Glomerular visceral epithelial cell (primary cell): ENCODE measurements around the gene COL23A1.

ENCODE experiments used
- DNase-seq: peaks from one replicate; pipeline ENCODE4 v3.0.0-alpha.2; 2016; ENCODE audit errors: extremely low spot score

Gene COL23A1

DNA sequence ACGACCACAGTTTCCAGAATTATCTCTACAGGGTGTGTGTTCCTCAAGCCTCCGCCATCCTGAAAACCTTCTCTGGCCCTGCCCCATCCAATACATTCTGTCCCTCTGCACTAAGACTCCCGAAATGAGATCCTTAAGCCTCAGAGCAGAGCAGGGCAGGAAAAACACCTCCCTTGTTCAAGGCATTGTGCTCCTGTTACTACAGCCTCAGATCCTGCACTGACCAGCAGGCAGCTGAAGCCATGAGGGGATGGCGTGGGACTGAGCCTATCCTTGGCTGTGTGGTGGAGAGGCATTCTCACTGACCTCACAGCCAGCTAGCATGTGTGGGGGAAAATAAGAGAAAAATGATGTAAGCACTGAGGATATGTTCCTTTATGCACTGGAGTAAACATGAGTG is 250.9 kb downstream of the COL23A1 start:
- no peak for DNase-seq

DNA sequence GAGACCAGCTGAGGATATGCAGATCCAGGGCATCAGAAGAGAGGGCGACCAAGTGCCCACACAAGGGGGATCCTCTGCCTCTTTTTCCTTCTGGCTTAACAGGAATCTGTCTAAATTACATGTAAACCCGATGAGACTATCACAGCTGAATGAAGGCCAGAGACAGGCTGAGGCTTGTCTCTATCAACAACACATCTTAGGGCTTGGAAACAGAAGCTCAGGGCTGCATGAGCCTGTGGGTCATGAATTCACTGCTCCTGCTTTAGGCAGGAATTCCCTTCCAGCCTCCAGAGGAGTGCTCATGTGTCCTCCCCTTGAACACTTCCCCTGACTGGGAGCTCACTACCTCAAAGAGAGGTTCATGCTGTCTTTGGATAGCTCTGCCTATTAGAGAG is 251.4 kb downstream of the COL23A1 start:
- DNase-seq: no peak

DNA sequence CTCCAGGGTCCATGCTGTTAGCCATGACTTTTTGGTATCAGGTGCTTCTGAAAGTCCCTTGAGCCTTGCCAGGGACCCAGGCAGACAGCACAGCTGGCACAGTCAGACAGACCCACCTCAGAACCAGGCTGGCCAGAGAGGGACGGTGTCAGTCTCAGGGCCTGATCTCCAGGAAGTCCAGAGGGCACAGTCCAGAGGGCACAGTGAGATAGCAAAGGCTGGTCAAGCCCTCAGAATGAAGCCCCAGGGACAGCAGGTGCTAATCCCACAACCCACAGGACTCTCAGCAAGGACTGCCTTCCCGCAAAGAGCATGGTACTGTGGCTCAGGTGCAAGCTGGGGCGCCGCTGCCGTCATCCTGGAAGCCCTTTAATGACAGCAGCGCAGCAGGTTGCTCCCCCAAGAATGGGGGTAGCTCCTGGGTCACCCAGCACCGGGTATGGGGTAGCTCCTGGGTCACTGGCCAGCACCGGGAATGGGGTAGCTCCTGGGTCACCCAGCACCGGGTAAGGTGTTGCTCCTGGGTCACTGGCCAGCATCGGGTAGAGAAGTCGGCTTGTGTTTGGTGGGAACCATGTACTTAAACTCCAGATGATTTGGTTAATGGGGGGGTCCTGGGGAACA is 252.0 kb downstream of the COL23A1 start:
- DNase-seq: no peak

DNA sequence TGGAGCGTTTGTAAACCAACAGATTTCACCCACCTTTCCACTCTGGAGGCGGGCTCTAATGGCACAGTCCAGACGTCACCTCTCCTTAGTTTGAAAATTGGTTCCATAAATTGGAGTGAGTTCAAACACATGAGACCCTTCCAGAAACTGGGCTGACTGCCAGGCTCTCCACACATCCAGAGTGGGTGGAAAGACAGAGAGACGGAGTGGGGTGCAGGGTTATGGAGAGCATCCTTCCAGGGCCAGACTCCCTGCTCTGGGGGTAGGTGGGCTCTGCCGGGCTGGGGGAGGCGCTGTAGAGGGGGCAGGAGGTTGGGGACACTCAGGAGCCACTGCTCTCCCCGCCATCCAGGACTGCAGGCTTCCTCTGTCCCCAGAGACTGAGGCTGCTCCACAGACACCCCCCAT is 252.9 kb downstream of the COL23A1 start:
- DNase-seq: no peak

DNA sequence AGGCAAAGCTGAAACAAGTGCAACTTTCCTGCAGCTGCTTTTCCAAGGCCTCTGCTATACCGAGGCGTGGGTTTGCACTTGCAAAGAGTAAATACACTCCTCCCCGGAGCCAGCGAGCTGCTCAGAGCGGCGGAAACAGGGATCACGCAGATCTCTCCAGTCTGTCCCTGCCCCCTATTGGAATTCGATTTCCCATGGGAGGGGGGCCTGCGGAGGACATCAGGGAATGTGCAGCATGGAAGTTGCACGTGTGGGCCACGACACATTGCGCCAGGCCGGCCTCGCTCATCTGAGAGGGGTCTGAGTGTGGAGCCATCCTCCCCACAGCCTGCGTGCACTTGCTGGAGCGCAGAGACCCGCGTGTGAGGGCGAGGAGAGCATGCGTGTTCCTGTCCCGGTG is 253.3 kb downstream of the COL23A1 start:
- DNase-seq: no peak

DNA sequence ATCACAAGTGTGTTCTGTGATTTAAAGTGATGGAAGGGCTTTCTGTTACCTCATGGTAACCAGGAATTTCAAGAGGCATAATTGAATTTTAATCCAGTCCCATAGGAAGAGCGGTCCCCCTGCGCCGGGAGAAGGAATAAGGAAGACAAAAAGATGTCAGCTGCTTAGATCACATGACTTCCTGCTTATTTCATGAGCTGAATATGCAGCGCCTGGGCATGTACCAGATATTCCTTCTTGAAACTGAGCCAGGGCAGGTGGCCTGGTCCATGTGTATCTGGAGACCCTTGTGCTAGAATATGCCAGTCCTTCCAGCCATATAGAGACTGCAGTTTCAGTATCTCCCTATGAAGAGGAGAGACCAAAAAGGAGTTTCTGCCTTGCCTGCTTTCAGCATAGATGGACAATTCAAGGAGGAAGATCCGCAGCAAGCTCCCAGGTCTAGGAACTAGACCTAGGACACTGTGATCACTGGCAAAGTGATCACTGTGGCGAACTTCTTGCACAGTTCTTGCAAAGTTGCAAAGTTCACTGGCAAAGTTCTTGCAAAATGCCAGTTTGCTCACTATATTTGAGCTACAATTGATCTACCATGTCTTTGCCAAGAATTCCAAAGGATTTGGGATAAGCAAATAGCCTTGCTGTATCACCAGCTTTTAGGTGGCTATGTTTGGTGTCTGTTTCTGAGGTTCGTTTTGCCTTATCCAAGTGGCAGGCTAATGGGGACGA is 254.7 kb downstream of the COL23A1 start:
- DNase-seq: no peak

DNA sequence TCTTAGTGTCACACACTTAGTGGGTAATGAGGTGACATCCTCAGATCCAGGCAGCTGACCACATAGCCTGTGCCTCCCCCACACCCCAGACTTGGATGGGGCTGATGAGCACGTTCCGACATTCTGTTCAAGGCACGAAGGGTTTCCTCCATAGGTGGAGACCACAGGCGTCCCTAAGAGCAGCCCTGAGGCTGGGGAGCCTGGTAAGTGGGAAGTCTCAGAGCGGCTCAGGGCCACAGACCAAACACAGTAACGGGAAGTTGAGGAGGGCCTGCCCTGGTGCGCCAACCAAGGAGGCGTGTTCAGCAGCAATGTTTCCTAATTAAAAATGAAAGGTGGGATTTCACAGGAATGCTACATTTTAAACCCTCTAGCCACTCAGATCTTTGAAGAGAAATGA is 255.3 kb downstream of the COL23A1 start:
- no peak for DNase-seq

DNA sequence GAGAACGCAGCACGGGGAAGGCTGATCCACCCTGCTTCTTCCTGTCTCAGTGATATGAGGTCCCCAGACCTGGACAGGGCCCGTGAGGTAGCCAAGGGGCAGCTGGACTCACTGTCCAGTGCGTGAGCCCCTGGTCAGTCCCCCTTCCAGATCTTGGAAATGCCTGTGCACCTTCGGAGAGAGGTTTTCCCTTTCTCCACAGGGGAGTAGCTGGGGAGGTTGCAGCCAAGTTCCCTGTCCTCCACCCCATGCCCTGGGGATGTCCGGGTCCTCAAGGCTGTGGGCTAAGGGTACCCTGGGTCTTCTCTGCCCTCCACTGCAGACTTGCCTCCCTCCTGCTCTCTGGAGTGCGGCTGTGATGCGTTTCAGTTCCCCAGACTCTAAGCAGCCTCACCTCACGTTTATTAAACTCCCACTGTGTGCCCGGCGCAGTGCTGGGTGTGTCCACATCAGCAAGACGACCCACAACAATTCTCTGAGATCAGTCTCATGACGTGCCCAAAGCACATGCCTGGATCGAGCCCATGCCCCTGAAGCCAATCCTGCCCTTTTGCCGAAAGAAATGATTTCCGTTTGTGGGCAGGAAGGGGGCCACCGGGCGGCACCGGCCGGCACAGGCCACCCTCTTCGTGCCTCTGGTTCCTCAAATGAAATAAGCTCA is 256.2 kb downstream of the COL23A1 start:
- no peak for DNase-seq

DNA sequence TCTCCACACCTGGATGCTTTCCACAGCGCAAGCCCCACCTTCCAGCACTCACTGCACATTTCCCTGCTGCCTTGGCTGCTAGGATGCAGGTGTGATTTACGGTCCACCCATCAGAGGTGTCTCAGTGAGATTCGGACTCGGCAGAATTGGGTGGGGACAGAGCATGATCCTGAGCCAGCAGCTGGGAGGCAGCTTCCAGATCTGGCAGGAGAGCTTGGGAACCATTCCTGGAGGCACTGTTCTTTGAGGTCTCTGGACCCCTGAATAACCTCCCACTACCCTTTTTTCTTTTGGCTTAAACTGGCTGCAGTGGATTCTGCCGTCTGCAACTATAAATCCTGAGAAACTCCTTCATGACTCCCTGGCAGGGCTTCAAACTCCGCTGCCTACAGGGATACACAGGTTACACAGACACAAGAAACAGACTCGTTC is 258.0 kb downstream of the COL23A1 start:
- DNase-seq: no peak

DNA sequence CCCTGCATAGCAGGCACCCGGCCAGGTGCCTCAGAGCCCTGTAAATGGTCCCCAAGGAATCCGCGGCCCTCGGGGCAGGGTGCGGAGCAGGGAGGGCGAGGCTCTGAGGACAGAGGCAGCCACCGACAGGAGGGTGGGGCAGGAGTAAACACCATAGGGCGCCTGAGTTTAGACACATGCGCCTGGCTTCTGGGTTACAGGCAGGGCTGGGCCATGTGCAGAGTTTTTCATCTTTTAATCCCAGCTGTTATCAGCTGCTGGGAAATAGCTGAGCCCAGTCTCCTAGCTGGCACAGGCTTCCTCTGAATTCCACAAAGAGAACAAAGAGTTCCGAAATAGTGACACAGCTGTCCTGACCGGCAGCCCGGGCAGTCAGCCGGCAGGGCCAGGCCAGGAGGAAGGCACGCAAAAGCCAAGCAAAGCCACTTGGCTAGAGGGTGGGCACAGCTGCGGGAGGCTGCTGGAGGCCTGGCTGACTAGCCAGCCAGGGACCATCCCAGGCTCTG is 258.6 kb downstream of the COL23A1 start:
- DNase-seq: no peak

DNA sequence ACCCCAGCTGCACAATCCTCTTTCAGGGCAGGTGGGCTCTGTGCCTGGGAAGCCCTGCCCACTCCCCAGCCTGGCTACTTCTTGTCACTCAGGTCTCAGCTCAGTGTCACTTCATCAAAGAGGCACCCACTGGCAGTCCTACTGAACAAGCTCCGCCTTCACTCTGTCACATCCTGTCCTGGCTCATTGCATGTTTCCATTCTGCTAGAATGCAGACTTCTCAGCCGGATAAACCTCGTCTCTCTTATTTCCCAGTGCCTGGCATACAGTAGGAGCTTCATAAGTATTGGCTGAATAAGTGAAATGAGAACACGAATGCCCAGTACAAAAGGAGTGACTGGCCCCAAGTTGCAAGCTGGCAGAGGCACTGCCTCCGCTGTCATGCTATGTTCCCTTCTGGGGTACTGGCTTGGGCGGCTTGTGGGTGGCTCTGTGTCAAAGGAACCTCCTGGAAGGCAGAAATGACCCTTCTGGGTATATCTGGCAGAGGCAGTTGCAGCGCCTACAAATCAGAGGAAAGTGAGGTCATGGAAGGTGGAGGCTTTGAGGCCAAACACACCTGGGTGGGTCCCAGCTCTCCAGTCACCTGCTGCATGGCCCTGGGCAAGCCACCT is 259.3 kb downstream of the COL23A1 start:
- DNase-seq: no peak

DNA sequence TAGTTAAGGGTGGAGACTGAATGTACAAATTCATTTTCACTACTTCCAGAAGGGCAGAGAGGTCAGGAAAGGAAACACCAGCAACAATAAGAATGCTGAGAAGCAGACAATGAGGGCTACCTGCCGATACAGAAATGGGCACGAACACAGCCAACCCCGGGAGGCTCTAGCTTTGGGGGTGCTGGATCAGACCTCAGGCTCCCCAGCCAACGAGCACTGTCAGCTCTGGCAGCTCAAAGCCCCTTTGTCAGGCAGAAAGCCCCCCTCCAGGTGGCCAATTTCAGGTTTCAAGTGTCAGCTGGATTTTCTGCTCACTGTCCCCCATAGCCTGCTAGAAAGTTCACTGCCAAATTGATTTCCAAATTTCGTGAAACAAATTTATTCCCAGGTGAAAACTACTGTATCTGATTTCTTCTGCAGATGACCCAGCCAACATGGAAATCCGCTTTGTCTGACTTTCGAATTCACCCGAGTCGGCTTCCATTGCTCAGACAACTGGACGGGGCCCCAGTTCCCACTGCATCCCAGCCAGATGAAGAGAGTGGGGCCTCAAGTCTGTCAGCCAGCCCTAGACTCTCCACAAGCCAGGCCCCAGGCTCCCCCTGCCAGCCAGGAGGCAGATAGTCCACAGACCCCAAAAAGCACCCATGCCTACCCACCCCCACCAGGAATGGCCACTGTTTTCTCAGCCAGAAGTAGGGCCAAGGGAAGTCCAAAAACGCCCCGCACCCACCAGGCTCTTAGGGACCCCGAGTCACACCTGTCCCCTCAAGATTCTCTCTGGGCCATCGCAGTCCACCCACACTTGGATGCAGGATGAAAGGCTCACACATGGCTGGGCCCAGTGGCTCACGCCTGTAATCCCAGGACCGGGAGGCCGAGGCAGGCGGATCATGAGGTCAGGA is 261.1 kb downstream of the COL23A1 start:
- no peak for DNase-seq

DNA sequence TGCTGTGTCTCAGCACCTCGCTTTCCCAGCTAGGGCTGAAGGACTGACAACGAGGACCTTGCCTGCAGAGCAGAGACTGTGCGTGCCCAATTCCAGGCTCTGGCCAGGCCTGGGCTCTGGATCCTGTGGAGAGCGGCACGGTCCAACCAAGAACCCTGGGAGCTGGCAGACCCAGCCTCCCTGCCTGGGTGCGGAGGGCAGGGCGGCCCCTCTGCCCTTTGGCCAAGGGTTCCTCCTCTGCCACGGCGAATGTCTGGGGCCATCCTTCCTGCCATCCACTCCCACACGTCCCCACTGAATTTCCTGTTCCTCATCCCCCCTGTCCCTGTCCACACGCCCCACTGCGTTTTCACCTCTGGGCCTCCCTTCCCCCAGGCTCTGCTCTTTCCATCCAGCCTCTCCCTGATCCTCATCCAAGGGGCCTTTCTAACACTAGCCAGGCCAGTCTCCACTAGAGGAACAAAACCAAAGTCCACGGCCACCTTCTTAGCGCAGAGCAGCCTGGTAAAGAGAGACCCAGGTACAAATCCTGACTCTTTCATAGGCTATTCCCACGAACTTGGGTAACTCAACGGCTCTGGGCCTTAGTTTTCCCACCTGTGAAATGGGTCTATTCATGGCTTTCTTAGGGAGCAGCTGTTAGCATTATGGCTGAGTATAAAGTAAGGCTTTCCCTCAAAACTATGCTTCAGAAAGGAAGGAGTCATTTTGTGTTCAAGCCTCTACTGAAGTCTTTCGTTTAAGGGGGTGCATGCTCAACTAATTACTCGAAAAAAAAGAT is 262.1 kb downstream of the COL23A1 start:
- DNase-seq: no peak

DNA sequence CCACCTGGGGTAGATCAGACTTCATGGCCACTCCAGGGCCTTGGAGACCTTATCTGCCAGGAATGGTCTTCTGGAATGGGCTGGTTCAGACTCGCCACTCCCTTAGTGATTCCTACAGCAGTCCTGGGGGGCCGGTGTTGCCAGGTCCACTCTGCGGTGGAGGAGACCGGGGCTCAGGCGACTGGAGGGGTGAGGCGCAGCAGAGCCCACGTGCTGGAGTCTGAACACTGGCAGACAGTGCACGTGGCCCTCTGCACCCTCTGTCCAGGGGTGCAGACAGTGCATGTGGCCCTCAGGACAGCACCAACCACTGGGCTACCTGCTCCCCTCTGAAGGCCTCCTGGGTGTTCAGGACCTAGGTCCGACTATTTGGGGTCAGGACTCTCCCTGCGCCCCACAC is 262.7 kb downstream of the COL23A1 start:
- DNase-seq: no peak

DNA sequence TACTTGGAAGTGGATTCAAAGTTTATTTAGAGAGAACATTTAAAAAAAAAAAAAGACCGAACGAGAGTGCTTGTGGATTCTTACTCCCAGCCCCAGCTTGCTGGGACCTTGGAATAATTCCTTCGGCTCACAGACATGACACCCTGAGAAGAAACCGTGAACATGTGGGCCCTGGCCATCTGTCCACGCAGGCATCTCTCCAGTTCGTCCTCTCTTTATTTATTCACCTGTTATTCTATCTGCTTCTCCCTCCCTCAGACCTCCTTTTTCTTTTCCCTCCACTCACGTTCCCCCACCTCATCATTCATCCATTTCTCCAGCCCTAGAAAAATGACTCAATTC is 263.8 kb downstream of the COL23A1 start:
- DNase-seq: no peak

DNA sequence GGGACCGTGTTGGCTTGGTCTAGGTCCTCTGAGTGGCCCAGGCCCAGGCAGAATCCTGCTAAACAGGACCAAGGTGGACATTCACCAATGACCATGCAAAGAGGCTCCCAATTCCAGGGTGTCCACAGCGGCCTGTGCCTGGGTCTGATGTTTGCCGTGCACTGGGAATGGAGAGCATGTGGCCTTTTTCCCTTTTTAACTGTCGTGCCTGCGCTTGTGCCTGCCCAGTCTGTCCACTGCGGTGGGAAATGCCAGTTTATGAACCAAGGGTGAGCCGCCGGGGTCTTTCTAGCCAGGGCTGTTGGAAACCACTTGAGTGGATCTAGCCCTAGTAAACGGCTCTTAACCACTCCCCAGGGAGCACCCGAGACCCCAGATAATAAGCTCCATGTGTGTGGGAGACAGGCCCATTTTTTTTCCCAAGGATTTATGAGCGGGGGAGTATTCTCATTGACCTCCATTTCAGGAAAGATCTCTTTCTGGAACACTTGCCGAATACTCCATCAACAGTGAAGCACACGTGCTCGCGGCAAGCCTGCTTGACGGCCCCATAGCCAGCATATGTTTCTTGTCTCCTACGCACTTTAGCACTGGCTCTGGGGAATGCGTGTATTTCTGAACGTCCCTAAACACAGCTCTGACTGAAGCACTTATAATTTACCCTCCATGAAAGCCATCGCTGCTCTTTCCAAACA is 264.4 kb downstream of the COL23A1 start:
- DNase-seq: no peak

DNA sequence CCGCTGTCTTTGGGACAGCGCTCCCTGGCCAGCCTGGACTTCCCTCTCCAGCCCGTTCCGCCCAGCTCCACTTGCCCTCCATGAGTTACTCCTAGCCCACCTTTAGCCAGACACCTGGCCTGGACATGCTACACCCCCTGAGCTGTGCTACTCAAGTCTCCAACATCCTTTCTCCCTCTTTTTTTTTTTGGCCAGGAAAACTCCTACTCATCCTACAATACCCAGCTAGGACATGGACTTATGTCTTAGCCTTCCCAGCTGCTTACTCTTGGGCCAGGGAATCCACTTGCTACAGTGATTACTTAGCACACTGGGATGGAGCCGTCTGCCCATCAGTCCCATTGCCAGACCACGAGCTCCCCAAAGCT is 264.9 kb downstream of the COL23A1 start:
- DNase-seq: no peak

DNA sequence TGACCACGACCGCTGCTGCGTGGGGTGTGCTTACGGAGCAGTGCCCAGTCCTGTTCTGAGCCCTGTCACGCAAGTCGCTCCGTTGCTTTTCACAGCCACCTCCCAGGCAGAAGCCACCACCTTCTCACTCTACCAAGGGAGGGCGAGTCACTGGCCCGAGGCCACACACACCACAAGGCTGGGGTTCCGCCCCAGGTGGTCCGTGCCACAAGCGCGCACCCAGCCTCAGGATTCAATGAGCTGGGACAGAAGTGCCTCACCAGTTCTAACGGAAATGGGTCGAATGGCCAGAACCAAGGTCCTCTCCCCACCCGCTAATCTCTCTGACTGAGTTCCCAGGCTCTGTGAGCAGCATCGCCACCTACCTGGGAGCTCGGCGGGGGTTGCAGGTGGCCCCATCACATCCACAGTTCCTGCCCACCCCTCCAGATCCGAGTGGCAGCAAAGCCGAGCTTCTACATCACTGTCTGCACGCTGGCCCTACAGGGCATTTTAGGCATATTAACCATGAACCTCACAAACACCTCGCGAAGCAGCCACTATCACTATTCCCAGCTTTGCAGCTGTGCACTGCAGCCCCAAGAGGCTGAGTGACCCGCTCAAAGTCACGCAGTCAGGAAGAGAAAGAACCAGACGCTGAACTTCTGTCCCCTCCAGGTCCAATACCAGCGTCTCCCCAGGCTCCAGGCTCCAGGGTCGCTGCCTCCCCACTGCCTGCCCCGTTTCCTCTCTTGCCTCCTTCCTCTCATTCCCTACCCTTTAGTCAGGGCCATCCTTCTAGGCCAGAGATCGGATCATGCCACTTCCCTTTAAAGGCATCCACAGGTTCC is 265.5 kb downstream of the COL23A1 start:
- no peak for DNase-seq

DNA sequence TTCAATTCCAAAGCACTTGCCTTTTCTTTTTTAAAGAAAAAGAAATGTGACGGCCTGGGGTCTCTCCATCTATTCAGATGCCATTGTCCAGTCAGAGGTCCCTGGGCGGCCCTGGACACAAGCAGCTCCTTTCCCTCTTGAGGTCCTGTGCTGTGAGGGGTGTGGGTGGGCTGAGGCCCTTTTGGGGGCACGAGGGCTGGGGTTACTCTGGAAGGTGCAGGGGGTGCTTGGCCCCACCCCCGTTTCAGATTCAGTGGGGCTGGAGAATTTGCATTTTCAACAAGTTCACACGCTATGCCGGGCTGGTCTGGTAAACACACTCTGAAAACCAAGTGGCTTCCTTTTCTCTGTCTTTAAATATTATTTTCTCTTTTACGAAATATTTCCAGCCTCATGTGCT is 266.2 kb downstream of the COL23A1 start:
- DNase-seq: no peak

DNA sequence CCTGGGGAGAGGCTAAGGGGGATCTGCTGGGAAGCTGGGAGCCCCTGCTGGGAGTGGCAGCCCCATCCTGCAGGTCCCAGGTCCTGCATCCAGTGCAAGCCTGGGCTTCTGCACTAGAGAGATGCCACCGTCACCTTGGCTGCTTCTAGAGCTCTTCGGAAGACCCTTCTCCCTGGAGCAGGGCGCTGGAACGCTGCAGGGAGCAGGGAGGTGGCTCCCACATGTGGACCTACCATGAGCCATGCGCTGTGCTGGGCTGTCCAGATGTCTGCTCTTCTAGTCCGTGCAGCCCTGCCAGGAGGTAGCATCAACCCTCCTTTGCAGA is 266.7 kb downstream of the COL23A1 start:
- DNase-seq: no peak
